GM19240 (cell line): ENCODE data around the gene EPN3.

Experiments used
- DNase-seq: peaks from one replicate; pipeline ENCODE4 v3.0.0; 2011; ENCODE audit warnings: low spot score; ENCODE audit not compliant: insufficient read length

EPN3 gene

DNA sequence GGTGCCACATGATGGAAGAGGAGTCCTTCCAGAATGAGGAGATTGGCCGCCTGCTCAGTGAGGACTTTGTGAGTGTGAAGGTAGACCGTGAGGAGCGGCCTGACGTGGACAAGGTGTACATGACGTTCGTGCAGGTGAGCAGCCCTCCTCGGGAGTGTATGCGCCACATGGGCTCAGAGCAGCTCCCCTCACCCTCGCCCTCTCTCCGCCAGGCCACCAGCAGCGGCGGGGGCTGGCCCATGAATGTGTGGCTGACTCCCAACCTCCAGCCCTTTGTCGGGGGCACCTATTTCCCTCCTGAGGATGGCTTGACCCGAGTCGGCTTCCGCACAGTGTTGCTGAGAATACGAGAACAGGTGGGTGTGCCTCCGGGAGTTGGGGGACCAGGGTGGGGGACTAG lies 16.3 kb downstream of the EPN3 start:
- DNase-seq = no peak

- DNase-seq = no peak
Measured at GRCh38 chr17:50549256-50549941, 16.9 kb downstream of the EPN3 start.

DNA sequence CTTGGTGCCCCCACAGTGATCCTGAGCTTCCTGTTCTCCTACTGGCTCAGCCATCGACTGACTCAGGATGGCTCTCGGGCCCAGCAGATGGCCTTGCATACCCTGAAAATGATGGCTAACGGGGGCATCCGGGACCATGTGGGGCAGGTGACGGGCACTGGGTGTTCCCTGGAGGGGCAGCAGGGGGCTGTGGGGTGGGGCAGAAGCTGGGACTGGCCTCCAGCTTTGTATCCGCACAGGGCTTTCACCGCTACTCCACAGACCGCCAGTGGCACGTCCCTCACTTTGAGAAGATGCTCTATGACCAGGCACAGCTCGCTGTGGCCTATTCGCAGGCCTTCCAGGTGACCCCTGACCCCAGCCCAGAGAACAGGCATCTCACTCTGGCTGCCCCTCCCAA lies 17.4 kb downstream of the EPN3 start:
- DNase-seq = no peak

DNA sequence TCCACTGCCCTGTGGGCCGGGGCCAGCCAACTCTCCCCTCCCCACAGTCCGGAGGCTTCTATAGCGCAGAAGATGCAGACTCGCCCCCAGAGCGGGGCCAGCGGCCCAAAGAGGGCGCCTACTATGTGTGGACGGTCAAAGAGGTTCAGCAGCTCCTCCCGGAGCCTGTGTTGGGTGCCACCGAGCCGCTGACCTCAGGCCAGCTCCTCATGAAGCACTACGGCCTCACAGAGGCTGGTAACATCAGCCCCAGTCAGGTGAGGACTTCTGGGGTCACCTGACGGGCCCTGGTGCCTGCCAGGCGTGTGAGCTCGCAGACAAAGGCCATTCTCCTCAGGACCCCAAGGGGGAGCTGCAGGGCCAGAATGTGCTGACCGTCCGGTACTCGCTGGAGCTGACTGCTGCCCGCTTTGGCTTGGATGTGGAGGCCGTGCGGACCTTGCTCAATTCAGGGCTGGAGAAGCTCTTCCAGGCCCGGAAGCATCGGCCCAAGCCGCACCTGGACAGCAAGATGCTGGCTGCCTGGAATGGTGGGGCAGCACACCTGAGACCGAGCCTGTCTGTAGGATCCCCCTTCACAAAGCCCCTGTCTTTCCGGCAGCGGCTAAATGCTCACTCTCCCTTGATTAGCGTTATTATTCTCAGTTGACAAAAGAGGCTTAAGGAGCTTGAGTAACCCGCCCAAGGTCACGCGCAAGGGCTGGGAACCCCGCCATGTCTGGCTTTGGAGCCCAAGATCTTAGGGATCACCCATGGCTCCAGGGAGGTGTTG lies 18.3 kb downstream of the EPN3 start:
- DNase-seq = no peak

DNA sequence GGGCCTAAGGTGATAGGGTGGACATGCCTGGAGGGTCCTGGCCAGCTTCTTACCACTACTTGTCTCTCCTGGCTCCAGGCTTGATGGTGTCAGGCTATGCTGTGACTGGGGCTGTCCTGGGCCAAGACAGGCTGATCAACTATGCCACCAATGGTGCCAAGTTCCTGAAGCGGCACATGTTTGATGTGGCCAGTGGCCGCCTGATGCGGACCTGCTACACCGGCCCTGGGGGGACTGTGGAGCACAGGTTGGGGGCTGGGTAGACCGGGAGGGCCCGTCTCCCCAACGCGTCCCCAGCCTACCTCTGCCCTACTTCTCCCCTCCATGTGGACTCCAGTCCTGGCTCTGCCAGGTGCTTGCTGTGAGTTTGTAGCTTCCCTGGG lies 18.9 kb downstream of the EPN3 start:
- no peak for DNase-seq

DNA sequence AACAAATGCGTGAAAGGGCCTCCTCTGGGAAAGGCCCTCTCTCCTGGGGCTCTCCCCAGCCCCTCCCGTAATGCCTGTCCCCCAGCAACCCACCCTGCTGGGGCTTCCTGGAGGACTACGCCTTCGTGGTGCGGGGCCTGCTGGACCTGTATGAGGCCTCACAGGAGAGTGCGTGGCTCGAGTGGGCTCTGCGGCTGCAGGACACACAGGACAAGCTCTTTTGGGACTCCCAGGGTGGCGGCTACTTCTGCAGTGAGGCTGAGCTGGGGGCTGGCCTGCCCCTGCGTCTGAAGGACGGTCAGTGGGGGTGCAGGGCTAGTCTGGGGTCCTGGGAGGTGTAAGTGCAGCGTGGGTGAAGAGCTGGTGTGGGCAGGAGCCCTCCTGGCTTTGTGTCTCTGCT lies 19.3 kb downstream of the EPN3 start:
- no peak for DNase-seq

DNA sequence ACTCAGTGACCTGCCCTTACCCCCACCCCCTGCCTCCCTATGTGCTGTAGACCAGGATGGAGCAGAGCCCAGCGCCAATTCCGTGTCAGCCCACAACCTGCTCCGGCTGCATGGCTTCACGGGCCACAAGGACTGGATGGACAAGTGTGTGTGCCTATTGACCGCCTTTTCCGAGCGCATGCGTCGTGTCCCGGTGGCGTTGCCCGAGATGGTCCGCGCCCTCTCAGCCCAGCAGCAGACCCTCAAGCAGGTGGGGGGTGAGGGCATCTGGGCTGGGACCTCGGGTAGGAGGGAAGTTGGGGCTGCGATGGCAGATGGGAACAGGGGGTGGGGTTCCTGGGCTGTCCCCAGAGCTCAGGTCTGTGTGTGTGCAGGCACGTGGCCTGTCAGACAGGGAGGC lies 21.7 kb downstream of the EPN3 start:
- DNase-seq = no peak

- no peak for DNase-seq
Measured at GRCh38 chr17:50556803-50557202, 24.3 kb downstream of the EPN3 start.

DNA sequence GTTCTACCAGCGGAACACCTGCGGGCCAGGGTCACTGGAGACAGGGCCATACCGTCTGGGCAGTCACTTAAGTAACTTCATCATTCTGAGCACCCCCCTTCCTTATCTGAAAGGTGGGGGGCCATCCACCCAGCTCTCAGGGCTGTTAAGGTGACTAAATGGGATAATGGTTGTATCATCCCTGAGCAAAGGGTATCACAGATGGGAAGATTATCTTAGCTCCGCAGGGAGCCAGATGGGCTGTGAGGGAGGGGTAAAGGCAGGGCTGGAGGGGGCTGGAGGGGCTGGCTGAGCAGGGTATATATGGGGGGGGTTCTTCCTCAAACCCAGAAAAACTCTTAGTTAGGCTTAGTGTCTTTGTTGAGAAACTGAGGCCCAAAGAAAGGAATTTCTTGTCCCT lies 25.1 kb downstream of the EPN3 start:
- no peak for DNase-seq

- no peak for DNase-seq
Measured at GRCh38 chr17:50558091-50558490, 25.6 kb downstream of the EPN3 start.

- DNase-seq = no peak
Measured at GRCh38 chr17:50558581-50558940, 26.0 kb downstream of the EPN3 start.

- DNase-seq = no peak
Measured at GRCh38 chr17:50558941-50559614, 26.5 kb downstream of the EPN3 start.

GRCh38 chr17:50559674-50560184 lies 27.2 kb downstream of the EPN3 start:
- DNase-seq = no peak

- peak; percentile 89 for DNase-seq
Measured at GRCh38 chr17:50560185-50560824, 27.8 kb downstream of the EPN3 start, which contains the start of gene CACNA1G. Gene CACNA1G (plus strand): TSS chr17:50560715. CDS start chr17:50561460, 745 bp downstream.

- no peak for DNase-seq
Measured at GRCh38 chr17:50560931-50561745, 28.6 kb downstream of the EPN3 start.

DNA sequence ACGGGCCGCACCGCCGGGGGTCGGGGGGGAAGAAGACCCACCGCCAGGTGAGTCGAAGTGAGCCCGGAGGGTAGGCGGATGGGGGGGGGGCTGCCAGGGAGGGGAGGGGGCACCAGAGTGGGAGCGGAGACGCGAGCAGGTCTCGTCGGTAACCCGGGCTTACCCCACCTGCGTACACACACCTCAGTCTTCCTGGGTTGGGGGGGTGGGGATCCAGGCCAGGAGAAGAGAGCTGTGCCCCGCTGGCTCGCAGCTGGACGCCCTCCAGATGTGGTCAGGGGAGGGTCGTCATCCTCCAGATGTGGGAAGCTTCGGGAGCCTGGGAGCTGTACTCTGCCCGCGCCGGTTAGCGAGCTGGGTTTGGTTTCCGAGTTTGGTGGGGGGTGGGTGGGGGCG lies 29.2 kb downstream of the EPN3 start:
- DNase-seq = no peak

DNA sequence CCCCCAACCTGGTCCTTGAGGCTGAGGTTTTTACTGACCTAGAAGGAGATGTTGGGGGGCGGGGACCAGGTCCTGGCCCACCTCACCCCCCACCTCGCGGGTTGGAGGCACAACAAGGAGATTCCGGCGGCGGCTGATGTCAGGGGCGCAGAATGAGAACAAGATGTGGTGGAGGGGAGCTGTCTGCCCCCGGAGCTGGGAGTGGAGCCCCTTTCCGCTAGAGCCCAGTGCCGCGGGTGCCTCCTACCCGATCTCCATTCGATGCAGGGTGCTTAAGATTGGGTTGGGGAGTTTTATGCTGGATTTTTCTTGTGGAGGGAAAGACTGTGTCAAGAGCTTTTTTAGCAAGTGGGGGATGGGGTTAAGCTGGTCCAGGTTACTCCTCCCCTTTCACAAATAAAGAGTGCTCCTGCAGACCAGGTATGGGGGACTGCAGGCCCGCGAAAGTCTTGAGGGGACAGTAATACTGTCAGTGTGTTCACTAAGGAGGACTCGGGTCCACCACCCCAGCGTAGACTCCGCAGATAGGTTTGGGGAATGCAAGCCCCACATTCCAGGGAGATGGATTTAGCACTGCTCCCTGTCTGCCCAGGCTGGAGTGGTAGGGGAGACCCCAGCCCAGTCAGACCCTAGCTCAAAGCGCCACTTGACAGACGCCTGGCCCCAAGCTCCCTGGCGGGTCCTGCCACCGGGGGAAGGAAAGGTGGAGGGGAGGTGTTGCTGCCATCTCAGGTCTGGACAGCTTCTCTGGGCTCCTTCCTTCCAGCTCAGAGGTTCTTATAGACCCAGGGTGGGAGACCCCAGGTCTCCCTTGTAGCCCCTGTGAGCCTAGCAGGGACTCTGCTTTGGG lies 29.9 kb downstream of the EPN3 start:
- no peak for DNase-seq

DNA sequence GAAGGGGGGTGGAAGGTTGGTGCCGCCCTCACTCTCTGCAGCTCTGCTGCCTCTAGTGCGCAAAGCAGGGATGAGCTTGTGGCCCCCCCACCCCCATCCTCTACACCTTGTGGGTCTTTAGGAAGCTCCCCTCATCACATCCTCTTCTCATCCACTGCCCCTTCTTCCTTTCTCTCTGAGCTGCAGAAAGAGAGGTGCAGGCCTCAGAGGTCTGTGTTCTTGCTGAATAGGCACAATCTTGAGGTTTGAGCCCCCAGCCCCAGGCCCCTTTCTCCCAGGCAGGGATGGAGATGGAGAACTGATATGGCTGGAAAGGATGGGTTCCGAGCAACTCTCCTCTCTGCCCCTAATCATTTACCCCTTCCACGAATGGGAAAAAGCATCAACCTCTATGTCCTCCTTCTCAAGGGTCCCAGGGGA lies 30.6 kb downstream of the EPN3 start:
- no peak for DNase-seq

GRCh38 chr17:50564916-50565315 lies 32.4 kb downstream of the EPN3 start:
- no peak for DNase-seq
